ENCODE results near the gene SLC8A3. TPM values are rescaled to one million over a fixed set of nuclear protein-coding genes. Genes with fewer than 3 reads are reported as not detected.

The SLC8A3 gene
- total RNA-seq, 1 donor from 2014 or later, result not detected

- Histone ChIP-seq H3K4me3 (ENCODE audit: low read depth, low read length) (no peak overlapping the region), H3K27me3 (ENCODE audit: control insufficient read depth, insufficient read depth, low read length) (peaks cover 3% of the 10 kb centered on the region), H3K36me3 (ENCODE audit: control insufficient read depth, insufficient read depth, low read length) (no peaks in the 10 kb centered on the region)
- FAIRE-seq (no peak), DNase-seq (ENCODE audit: low read depth) (no peak)
- TF ChIP-seq, protein P1, sequence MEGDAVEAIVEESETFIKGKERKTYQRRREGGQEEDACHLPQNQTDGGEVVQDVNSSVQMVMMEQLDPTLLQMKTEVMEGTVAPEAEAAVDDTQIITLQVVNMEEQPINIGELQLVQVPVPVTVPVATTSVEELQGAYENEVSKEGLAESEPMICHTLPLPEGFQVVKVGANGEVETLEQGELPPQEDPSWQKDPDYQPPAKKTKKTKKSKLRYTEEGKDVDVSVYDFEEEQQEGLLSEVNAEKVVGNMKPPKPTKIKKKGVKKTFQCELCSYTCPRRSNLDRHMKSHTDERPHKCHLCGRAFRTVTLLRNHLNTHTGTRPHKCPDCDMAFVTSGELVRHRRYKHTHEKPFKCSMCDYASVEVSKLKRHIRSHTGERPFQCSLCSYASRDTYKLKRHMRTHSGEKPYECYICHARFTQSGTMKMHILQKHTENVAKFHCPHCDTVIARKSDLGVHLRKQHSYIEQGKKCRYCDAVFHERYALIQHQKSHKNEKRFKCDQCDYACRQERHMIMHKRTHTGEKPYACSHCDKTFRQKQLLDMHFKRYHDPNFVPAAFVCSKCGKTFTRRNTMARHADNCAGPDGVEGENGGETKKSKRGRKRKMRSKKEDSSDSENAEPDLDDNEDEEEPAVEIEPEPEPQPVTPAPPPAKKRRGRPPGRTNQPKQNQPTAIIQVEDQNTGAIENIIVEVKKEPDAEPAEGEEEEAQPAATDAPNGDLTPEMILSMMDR (IDR thresholded peaks at IDR 0.05; ENCODE audit: insufficient read depth, low read length, severe bottlenecking), result no peak
Observed at GRCh38 chr14:70192915-70193314, 4.2 kb upstream of the SLC8A3 start.

DNA sequence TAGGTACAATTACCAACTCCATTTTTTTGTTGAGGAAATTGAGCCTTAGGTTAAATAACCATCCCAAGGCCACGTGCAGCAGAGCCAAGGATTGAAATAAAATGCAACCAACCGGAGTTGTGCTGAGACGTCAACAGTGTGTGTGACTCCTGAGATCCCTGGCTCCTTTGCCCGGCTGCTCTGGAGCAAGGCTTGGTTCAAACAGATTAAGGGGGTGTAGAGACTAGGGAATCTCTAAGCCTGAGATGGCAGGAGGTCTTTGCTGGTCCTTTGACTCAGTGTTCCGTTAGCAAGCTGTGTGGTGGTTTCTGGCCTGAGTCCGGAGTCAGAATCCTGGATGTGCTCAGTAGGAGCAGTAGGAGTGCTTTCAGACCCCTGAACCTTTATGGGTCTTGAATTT lies 1.4 kb upstream of the SLC8A3 start:
- DNase-seq (ENCODE audit: low read depth) (no peak), FAIRE-seq (peak; percentile 7)
- TF ChIP-seq, protein P1 (IDR thresholded peaks at IDR 0.05; ENCODE audit: insufficient read depth, low read length, severe bottlenecking), result no peak
- Histone ChIP-seq H3K36me3 (ENCODE audit: control insufficient read depth, insufficient read depth, low read length) (no peaks in the 10 kb centered on the region), H3K4me3 (ENCODE audit: low read depth, low read length) (no peak overlapping the region), H3K27me3 (ENCODE audit: control insufficient read depth, insufficient read depth, low read length) (peaks cover 3% of the 10 kb centered on the region)

GRCh38 chr14:70189456-70190077 lies 816 bp upstream of the SLC8A3 start:
- DNase-seq (ENCODE audit: low read depth), result no peak
- FAIRE-seq, result no peak
- Histone ChIP-seq H3K27me3 (ENCODE audit: control insufficient read depth, insufficient read depth, low read length) (peaks cover 3% of the 10 kb centered on the region), H3K4me3 (ENCODE audit: low read depth, low read length) (no peak overlapping the region), H3K36me3 (ENCODE audit: control insufficient read depth, insufficient read depth, low read length) (no peaks in the 10 kb centered on the region)
- TF ChIP-seq, protein P1 (IDR thresholded peaks at IDR 0.05; ENCODE audit: insufficient read depth, low read length, severe bottlenecking), result no peak

- Histone ChIP-seq H3K36me3 (ENCODE audit: control insufficient read depth, insufficient read depth, low read length) (no peaks in the 10 kb centered on the region), H3K27me3 (ENCODE audit: control insufficient read depth, insufficient read depth, low read length) (peaks cover 3% of the 10 kb centered on the region), H3K4me3 (ENCODE audit: low read depth, low read length) (peak overlapping the region; percentile 39)
- DNase-seq (ENCODE audit: low read depth) (peak; percentile 6), FAIRE-seq (no peak)
- TF ChIP-seq, protein P1 (IDR thresholded peaks at IDR 0.05; ENCODE audit: insufficient read depth, low read length, severe bottlenecking), result no peak
Observed at GRCh38 chr14:70188322-70188658, 461 bp downstream of the SLC8A3 start.

DNA sequence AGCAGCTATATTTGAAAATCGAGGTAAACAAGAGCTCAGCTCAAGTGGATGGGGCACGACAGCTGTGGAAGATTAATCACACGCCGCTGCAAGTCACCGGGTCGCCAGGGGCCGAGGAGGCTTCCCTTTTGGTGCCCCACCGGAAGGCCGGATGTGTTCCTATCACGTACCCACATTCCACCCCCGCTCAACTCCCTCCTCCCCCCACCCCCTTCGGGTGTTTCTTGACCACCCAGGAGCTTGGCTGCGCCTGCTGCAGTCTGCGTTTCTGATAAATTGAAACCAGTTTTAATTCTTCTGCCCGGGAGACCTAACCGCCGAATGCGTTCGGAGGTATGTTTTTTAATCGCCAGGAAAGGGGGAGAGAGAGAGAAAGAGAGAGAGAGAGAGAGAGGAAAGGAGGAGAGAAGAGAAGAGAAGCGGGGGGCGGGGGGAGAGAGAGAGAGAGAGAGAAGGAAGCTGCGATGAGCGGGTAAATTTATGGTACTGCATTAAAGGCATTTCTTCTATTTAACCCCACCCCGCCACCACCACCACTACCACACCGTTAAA lies 1.8 kb downstream of the SLC8A3 start:
- DNase-seq (ENCODE audit: low read depth), result no peak
- no peak for FAIRE-seq
- Histone ChIP-seq H3K4me3 (ENCODE audit: low read depth, low read length) (peak overlapping the region; percentile 39), H3K36me3 (ENCODE audit: control insufficient read depth, insufficient read depth, low read length) (no peaks in the 10 kb centered on the region), H3K27me3 (ENCODE audit: control insufficient read depth, insufficient read depth, low read length) (peaks cover 3% of the 10 kb centered on the region)
- TF ChIP-seq, protein P1 (IDR thresholded peaks at IDR 0.05; ENCODE audit: insufficient read depth, low read length, severe bottlenecking), result no peak

GRCh38 chr14:70183991-70184390 lies 4.8 kb downstream of the SLC8A3 start:
- peaks cover 3% of the 10 kb centered on the region for H3K27me3 ChIP-seq (ENCODE audit: control insufficient read depth, insufficient read depth, low read length)
- H3K4me3 ChIP-seq (ENCODE audit: low read depth, low read length), result no peak overlapping the region
- DNase-seq (ENCODE audit: low read depth), result no peak
- no peak for FAIRE-seq
- H3K36me3 ChIP-seq (ENCODE audit: control insufficient read depth, insufficient read depth, low read length), result no peaks in the 10 kb centered on the region
- TF ChIP-seq, protein P1 (IDR thresholded peaks at IDR 0.05; ENCODE audit: insufficient read depth, low read length, severe bottlenecking), result no peak
